GM18520 (cell line): ENCODE results near the gene MALAT1.
"Not testable (repeated sequence)": the region's sequence is repeated elsewhere in the genome, so short reads cannot be mapped to it uniquely, and the experiment has no call there.

ENCODE experiments used
- ATAC-seq: cut with Tn5 transposase; IDR thresholded peaks from one replicate; pipeline ENCODE4 v1.9.1; 2021; ENCODE audit not compliant: unreplicated experiment

Gene MALAT1

DNA sequence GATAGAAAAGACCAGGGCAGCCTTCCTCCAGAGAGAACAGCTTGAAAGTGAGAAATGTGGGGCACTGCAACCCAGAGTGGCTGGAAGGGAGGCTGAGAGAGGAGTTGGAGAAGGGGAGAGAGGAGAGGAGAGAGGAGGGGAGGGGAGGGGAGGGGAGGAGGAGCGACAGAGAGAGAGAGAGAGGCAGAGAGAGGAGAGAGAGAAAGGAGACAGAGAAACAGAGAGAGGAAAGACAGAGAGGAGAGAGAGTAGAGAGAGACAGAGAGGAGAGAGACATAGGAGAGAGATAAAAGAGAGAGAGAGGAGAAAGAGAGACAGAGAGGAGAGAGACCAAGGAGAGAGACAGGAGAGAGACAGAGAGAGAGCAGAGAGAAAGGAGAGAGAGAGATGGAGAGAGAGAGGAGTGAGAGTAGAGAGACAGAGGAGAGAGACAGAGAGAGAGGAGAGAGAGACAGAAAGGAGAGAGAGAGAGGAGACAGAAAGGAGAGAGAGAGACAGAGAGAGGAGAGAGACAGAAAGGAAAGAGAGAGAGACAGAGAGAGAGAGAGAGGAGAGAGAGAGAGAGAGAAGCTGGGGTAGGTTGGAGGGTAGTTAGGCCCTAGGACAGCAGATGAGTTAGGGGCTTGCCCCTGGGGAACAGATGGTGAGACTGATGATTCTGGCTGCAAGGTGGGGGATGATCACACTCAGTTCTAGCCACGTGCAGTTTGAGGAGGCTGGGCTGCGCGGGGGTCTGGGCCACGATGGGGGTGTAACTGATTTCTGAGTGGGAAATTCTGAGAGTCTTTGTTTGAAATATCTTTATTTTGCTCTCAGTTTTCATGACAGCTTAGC, 17.5 kb downstream of the MALAT1 start:
- ATAC-seq: no peak

DNA sequence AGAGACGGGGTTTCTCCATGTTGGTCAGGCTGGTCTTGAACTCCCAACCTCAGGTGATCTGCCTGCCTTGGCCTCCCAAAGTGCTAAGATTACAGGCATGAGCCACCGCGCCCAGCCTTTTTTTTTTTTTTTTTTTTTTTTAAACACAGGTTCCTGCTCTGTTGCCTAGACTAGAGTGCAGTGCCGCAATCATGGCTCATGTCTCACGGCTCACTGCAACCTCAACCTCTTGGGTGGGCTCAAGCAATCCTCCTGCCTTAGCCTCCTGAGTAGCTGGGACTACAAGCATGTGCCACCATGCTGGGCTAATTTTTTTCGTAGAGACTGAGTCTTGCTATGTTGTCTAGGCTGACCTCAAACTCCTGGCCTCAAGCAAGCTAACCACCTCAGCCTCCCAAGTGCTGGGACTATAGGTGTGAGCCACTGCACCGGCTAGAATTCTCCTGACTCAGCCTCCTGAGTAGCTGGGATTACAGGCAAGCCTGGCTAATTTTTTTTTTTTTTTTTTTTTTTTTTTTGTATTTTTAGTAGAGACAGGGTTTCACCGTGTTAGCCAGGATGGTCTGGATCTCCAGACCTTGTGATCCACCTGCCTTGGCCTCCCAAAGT, 20.2 kb downstream of the MALAT1 start:
- ATAC-seq: not testable (repeated sequence)

DNA sequence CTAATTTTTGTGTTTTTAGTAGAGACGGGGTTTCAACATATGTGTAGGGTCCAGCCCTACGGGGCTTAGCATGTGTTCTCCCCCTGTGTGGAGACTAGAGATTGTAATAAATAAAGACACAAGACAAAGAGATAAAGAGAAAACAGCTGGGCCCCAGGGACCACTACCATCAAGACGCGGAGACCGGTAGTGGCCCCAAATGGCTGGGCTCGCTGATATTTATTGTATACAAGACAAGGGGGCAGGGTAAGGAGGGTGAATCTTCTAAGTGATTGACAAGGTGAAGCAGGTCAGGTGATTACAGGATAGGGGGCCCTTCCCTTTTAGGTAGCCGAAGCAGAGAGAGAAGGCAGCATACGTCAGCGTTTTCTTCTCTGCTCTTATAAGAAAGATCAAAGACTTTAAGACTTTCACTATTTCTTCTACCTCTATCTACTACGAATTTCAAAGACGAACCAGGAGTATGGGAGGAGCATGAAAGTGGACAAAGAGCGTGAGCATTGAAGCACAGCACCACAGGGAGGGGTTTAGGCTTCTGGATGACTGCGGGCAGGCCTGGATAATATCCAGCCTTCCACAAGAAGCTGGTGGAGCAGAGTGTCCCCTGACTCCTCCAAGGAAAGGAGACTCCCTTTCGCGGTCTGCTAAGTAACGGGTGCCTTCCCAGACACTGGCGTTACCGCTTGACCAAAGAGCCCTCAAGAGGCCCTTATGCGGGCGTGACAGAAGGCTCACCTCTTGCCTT, 23.1 kb downstream of the MALAT1 start:
- not testable (repeated sequence) for ATAC-seq

- not testable (repeated sequence) for ATAC-seq
Observed at GRCh38 chr11:65522718-65523630, 24.1 kb downstream of the MALAT1 start.

GRCh38 chr11:65523631-65523968, 24.8 kb downstream of the MALAT1 start:
- ATAC-seq: not testable (repeated sequence)

DNA sequence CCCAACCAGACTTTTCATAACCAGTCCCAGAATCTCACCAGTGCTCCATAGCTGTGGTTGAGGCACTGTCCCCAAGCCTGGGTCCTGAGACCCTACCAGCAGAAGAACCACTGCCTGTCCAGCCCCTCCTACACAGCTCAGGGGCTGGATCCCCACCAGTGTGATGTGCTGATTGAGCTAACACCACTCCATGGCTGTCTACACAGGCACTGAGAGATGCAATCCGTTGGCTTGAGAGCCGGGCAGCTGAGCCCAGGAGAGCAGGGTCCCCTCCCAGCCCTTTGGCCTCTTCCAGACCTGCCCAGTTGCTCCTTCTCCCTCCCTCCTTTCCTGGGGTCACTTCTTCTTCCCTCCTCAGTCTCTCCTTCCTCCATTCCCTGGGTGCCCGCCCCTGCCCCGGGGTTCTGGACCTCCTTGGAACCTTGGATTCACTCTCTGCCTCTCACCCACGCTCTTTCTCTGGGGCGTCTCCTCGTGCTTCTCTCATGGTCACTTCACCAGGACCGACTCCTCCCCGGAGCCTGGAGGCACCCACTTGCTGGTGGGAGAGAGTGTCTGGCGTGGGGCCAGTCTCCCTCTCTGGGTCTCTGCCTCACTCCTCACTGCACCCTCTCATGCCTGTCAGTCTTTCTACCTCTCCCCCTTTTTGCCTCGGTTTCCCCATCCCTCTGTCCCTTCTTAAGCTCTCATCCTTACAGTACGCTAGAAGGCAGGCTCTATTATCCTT, 25.3 kb downstream of the MALAT1 start:
- ATAC-seq: no peak

GRCh38 chr11:65524741-65525545, 26.1 kb downstream of the MALAT1 start, which contains the start of gene SCYL1:
SCYL1 (plus strand) TSS chr11:65525083; CDS start chr11:65525154, 71 bp downstream.
- ATAC-seq: peak; percentile 41

DNA sequence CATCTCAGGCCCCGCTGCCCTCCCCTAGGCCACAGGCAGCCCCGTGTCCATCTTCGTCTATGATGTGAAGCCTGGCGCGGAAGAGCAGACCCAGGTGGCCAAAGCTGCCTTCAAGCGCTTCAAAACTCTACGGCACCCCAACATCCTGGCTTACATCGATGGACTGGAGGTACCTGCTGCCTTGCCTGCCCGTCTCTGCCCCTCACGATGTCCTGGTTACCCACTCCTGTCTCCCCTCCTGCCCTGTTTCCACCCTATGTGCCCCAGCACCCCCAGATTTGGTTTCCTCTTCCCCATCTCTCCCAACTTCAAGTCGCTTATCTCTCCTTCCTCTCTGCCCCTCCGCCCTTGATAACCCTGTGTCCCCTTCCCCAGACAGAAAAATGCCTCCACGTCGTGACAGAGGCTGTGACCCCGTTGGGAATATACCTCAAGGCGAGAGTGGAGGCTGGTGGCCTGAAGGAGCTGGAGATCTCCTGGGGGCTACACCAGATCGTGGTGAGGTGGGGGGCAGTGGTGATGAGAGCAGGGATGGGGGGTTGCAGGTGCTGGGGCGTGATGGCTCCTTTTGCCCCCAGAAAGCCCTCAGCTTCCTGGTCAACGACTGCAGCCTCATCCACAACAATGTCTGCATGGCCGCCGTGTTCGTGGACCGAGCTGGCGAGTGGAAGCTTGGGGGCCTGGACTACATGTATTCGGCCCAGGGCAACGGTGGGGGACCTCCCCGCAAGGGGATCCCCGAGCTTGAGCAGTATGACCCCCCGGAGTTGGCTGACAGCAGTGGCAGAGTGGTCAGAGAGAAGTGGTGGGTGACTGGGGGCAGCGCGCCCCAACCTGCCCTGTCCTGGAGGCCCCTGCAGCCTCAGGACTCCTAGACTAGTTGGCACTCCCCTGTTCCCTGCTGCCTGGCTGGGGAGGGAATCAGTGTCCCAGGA, 27.0 kb downstream of the MALAT1 start:
- ATAC-seq: no peak

GRCh38 chr11:65526744-65527143, 27.9 kb downstream of the MALAT1 start:
- no peak for ATAC-seq

DNA sequence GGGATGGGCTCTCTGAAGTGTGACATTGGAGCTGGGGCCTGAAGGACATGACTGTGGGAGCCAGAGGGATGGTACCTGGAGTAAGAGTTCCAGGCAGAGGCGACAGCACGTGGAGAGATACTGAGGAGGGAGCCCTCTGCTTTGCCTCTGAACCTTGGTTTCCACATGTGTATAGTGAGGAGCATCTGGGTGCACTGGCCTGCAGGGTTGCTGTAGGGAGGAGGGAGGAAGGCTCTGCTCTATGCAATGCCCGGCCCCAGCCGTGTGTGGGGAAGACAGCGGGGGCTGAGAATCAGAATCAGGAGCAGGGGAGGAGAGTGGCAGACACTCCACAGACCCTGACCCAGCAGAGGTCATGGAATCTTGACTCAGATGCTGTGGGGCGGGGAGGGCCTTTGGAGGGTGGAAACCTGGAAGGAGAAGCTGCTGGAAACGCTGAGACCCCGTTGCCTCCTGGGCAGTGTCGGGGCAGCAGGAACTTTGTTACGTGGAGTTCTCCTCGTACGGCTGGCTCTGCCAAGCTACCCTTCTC, 30.0 kb downstream of the MALAT1 start:
- no peak for ATAC-seq

DNA sequence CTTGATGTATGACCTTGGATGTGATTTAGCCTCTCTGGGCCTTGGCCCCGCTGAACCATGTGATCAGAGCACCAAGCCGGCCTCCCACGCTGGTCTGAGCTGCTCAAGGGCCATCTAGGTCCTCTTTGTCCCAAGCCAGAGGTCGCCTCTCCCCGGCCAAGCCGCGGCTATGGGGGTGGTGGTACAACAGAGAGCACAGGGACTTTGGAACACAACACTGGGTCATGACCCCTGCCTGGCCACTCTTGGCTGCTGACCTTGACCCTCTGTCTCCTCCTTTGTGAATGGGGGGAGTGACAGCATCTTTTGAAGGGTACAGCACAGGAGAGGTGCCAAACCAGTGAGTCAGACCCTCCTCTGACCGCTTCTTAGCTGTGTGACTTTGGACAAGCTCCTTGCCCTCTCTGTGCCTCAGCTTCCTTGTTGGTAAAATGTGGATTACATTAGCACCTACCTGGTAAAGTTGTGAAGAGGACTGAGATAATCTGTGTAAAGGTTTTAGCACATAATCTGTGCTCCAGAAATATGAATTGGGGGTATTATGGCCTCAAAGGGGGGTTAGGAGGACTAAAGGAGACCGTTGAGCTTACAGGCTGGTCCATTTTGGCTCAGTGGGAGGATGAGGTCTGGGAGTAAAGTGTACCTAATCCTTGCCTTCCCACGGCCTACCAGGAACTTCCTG, 30.8 kb downstream of the MALAT1 start:
- ATAC-seq: no peak

DNA sequence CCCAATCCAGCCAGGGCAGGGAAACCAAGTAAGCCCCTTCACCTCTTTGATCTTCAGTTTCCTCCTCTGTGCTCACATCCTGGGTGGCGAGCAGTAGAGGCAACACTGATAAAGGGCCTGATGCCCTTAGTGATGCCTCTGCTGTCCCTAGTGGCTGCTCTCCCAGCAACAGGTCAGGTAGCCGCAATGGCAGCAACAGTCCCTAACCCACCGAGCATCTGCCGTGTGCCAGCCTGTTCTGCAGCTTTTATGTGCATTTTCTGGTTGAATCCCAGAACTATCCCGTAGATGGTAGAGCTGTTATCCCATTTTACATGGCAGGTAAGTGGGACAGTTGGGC, 31.3 kb downstream of the MALAT1 start:
- ATAC-seq: no peak

GRCh38 chr11:65532388-65533064, 33.7 kb downstream of the MALAT1 start:
- no peak for ATAC-seq

DNA sequence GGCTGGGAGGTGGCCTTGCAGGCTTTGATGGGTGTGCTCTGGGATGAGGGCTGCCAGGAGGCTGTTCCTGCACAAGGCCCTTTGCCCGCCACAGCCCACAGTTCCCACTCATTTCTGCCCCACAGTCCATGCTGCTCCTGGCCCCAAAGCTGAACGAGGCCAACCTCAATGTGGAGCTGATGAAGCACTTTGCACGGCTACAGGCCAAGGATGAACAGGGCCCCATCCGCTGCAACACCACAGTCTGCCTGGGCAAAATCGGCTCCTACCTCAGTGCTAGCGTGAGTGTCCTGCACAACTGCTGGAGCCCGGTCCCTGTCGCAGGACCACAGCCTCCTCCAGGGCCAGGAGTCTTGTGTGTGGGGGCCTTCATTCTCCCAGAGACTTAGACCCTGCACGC, 36.3 kb downstream of the MALAT1 start:
- ATAC-seq: no peak

GRCh38 chr11:65536412-65537295, 37.8 kb downstream of the MALAT1 start:
- ATAC-seq: no peak

DNA sequence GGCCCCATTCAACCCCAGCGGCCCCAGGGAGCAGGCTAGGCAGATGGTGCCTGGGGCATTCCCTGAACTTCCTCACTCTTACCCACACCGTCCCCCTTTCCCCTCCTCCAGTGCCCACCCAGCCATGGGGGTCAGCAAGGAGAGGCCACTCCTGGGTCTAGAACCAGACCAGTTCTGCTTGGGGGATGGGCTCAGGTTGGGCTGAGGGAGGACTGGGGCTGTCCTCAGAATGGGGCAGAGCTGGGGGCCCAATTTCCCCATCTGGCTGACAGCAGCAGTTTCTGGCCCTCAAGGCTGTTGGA, 38.4 kb downstream of the MALAT1 start:
- ATAC-seq: no peak
